ENCODE results near the gene TSPAN9. TPM values are rescaled to one million over a fixed set of nuclear protein-coding genes. Genes with fewer than 3 reads are reported as not detected.

The TSPAN9 gene
- polyA plus RNA-seq, 2 of the 4 experiments (the other 2 are of a cell fraction): 12.4 to 16.1 TPM

DNA sequence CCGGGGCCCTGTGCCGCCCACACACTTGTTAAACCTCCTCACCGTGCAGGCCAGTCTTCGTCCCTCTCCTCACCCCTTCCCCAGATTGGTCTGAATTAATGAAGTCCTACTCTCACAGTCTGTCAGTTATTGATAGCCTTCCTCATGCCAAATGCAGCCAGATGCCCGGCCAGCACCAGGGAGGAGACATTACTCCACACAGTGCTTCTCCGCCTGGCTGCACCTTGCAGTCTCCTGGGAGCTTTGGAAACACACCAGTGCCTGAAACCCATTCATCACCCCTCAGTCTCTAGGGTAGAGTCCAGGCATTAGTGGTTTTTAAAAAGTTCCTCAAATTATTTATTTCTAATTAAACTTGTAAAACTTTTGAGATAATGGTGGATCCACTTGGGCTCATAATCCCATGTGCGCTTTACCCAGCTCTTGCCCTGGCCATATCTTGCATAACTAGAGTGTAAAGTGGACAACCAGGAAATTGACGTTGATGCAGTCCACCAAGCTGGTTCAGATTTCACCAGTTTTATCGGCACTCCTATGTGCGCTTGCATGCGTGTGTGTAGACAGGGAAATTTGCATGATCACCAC lies 38.2 kb upstream of the TSPAN9 start:
- 91% methylated on average over 11 of the region's 11 CpGs for WGBS (ENCODE audit: missing lambda C conversion rate)
- FAIRE-seq: no peak
- ATAC-seq: no peak
- no peak overlapping the region for H3K4me3 ChIP-seq
- no peak overlapping the region for H3K4me2 ChIP-seq
- no peak for DNase-seq (ENCODE audit: low read depth in 1 of 2, low spot score in 1 of 2)
- no peaks in the 10 kb centered on the region for H3K4me1 ChIP-seq
- CTCF ChIA-PET: interaction anchor here (0.6 to 2.5 kb wide), 6 partner anchors 14 to 293 kb away, joined by 3 to 7 read pairs (median 4); partner anchors contain the start of gene ITFG2
- no peak for TF ChIP-seq CEBPB (IDR thresholded peaks at IDR 0.05)
- no peak for TF ChIP-seq CBX2 (IDR thresholded peaks at IDR 0.05; ENCODE audit: borderline replicate concordance, low read depth)
- TF ChIP-seq RFX5 (IDR thresholded peaks at IDR 0.05): no peak
- no peak for TF ChIP-seq EHMT2 (IDR thresholded peaks at IDR 0.05; ENCODE audit: low read depth)
- TF ChIP-seq SREBF2 (IDR thresholded peaks at IDR 0.05): no peak
- TF ChIP-seq HMGXB4 (CRISPR knock-in tag; IDR thresholded peaks at IDR 0.05; ENCODE audit: borderline replicate concordance): no peak
- no peak for TF ChIP-seq GATA3 (IDR thresholded peaks at IDR 0.05; ENCODE audit: borderline replicate concordance)
- no peak for TF ChIP-seq FOXS1 (CRISPR knock-in tag; IDR thresholded peaks at IDR 0.05)
- TF ChIP-seq HES2 (IDR thresholded peaks at IDR 0.05): no peak
- no peak for TF ChIP-seq E2F6 (IDR thresholded peaks at IDR 0.05; ENCODE audit: borderline replicate concordance, low read depth)
- POLR2A ChIA-PET: no interaction called here
- H3K27ac ChIP-seq: no peak overlapping the region
- H3K9me3 ChIP-seq: no peaks in the 10 kb centered on the region

- no peak for FAIRE-seq
- Histone ChIP-seq H3K4me1 (no peaks in the 10 kb centered on the region), H3K4me3 (no peak overlapping the region), H3K9me3 (no peaks in the 10 kb centered on the region), H3K4me2 (no peak overlapping the region), H3K27ac (no peak overlapping the region)
- ChIA-PET CTCF (interaction anchor here (1.1 to 2.5 kb wide), 4 partner anchors 33 to 156 kb away, joined by 4 to 7 read pairs (median 4); no protein-coding TSS in a partner anchor), POLR2A (no interaction called here)
- WGBS (ENCODE audit: missing lambda C conversion rate): 93% methylated on average over 15 of the region's 15 CpGs
- TF ChIP-seq JUNB (IDR thresholded peaks at IDR 0.05): no peak
- TF ChIP-seq CBX2 (IDR thresholded peaks at IDR 0.05; ENCODE audit: borderline replicate concordance, low read depth): no peak
- no peak for DNase-seq (ENCODE audit: low read depth in 1 of 2, low spot score in 1 of 2)
- ATAC-seq: no peak
Observed at GRCh38 chr12:3040026-3040656, 37.0 kb upstream of the TSPAN9 start.

GRCh38 chr12:3040663-3041544 lies 36.3 kb upstream of the TSPAN9 start:
- H3K27ac ChIP-seq: no peak overlapping the region
- no peaks in the 10 kb centered on the region for H3K4me1 ChIP-seq
- no peak for TF ChIP-seq FOSL2 (IDR thresholded peaks at IDR 0.05)
- TF ChIP-seq FOSL2 (CRISPR knock-in tag; IDR thresholded peaks at IDR 0.05): no peak
- TF ChIP-seq, protein P1, sequence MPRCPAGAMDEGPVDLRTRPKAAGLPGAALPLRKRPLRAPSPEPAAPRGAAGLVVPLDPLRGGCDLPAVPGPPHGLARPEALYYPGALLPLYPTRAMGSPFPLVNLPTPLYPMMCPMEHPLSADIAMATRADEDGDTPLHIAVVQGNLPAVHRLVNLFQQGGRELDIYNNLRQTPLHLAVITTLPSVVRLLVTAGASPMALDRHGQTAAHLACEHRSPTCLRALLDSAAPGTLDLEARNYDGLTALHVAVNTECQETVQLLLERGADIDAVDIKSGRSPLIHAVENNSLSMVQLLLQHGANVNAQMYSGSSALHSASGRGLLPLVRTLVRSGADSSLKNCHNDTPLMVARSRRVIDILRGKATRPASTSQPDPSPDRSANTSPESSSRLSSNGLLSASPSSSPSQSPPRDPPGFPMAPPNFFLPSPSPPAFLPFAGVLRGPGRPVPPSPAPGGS (IDR thresholded peaks at IDR 0.05): no peak
- TF ChIP-seq E2F6 (IDR thresholded peaks at IDR 0.05; ENCODE audit: borderline replicate concordance, low read depth): no peak
- no peak for TF ChIP-seq KDM1A (IDR thresholded peaks at IDR 0.05; ENCODE audit: low read depth)
- TF ChIP-seq PBX3 (IDR thresholded peaks at IDR 0.05): no peak
- no peak for TF ChIP-seq ELK1 (IDR thresholded peaks at IDR 0.05; ENCODE audit: low read depth, low read length)
- no peak for TF ChIP-seq KDM5A (IDR thresholded peaks at IDR 0.05)
- TF ChIP-seq MAFK (IDR thresholded peaks at IDR 0.05; ENCODE audit: partially characterized antibody): no peak
- no peak for TF ChIP-seq HOXB5 (CRISPR knock-in tag; IDR thresholded peaks at IDR 0.05)
- no peak for TF ChIP-seq HMGXB4 (CRISPR knock-in tag; IDR thresholded peaks at IDR 0.05; ENCODE audit: borderline replicate concordance)
- TF ChIP-seq POLR2A (IDR thresholded peaks at IDR 0.05; ENCODE audit: low read length): no peak
- TF ChIP-seq GATA3 (IDR thresholded peaks at IDR 0.05; ENCODE audit: borderline replicate concordance): no peak
- H3K4me3 ChIP-seq: no peak overlapping the region
- FAIRE-seq: no peak
- DNase-seq (ENCODE audit: low read depth in 1 of 2, low spot score in 1 of 2): no peak
- no peaks in the 10 kb centered on the region for H3K9me3 ChIP-seq
- H3K4me2 ChIP-seq: no peak overlapping the region
- ChIA-PET CTCF (interaction anchor here (0.7 to 2.5 kb wide), 20 partner anchors 7 to 195 kb away, joined by 3 to 13 read pairs (median 7); no protein-coding TSS in a partner anchor), POLR2A (interaction anchor here (0.6 to 1.5 kb wide), 2 partner anchors 35 to 150 kb away, joined by 4 to 5 read pairs; partner anchors contain the start of gene TULP3)
- 83% methylated on average over 27 of the region's 29 CpGs for WGBS (ENCODE audit: missing lambda C conversion rate)
- peak; percentile 26 to 37; a peak in 4 of 6 replicates for ATAC-seq
